Peyer's patch (tissue), 4 donors: Measurements from ENCODE around the gene GIPC2.

Source experiments
- CTCF ChIP-seq, 6 experiments: fragments of 450-650 bp in 4 of 6; fragments of 200-600 bp in 2 of 6; sonication (generic) in 1 of 6; IDR thresholded peaks; one replicate each; pipeline ENCODE4 v1.5.1; 2017 to 2019; ENCODE audit warnings: antibody characterized with exemption in 6 of 6, mild to moderate bottlenecking in 3 of 6, moderate library complexity in 1 of 6
- POLR2A ChIP-seq, 2 donors: fragments of 450-650 bp; IDR thresholded peaks; one replicate each; pipeline ENCODE4 v1.5.1; 2017; ENCODE audit warnings: antibody characterized with exemption in 2 of 2, mild to moderate bottlenecking in 2 of 2, moderate library complexity in 2 of 2

- TF ChIP-seq CTCF (IDR thresholded peaks at IDR 0.05) (no peak), POLR2A (IDR thresholded peaks at IDR 0.05) (no peak)
Measured at GRCh38 chr1:78036450-78036849, 9.3 kb upstream of the GIPC2 start.
